Stimulated activated CD8-positive, alpha-beta memory T cell treated with anti-CD3 and anti-CD28 coated beads, Interleukin-4, amount 100 ng/mL, for 4 hours (primary cell): ENCODE measurements around the gene EEFSEC.

Experiments used
- DNase-seq, 2 donors: peaks; one replicate each; pipeline ENCODE4 v3.0.0-alpha.2; 2020; ENCODE audit warnings: low read depth in 2 of 2, low spot score in 1 of 2

The EEFSEC gene

GRCh38 chr3:128153156-128154041 lies at the start of gene EEFSEC:
Gene EEFSEC, plus strand, starts transcription at chr3:128153481. Its CDS starts 27 bp downstream, at chr3:128153508.
- peak; percentile 69 for DNase-seq

DNA sequence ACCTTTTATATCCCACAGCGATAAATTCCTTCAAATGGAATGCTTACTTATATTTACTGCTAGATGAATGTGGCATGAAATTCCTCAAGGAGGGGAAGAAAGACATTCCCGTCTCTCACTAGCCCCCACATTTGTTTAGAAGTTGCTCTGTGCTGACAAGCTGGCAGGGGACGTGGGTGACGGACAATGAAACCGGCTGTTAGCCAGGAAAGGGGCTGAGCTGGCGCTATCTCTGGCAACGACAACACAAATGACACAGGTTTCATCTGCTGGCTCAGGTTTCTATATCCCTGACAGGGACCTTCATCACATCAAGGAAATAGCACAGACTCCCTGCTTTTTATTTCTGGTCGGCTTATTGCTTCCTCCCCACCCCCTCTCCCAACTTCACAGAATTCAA lies 45.4 kb upstream of the EEFSEC start:
- DNase-seq, result no peak

- DNase-seq, result no peak
Measured at GRCh38 chr3:128111147-128111546, 42.1 kb upstream of the EEFSEC start.

DNA sequence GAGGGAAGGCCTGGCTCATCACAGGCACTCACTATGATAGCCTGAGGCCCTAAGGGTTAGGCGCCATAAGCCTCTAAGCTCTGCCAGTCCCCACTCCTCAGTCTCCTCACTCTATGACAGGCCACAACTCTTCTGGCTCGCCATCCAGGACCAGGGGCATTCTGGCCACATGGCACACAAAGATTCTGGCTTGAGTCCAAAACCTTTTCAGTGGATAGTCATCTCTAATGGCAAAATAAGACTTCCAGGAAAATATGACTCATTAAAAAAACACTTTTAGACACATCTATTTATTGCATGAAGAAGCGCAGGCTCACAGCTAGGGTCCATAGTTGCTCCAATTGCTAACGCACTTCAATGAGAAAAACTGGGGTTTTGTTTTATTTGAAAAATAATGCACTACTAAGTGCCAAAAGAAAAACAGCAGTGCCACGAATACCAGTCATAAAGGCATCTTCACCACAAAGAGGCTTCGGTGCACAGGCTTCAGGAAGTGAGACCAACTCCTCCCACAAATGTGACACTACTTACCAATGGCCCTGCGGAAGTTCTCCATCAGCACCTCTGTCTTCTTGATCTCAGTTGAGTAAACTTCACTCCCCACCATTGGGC lies 40.8 kb upstream of the EEFSEC start:
- no peak for DNase-seq

GRCh38 chr3:128113817-128114794 lies 39.2 kb upstream of the EEFSEC start:
- no peak for DNase-seq

DNA sequence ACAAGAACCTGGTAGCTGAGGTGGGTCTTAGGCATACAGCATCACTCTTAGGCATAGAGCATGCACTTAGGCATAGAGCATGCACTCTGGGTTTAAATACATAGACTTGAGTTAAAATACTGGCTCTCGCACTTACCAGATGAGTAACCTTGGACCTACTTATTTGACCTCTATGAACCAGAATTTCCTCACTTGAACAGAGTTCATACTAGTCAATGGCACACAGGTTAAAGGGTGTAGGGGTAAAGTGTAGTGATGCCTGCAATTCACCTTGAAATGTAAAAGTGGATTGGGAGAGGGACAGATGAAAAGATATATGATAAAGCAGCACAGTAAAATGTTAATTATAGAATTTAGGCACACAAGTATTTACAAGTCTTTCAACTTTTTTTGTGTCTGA lies 31.3 kb upstream of the EEFSEC start:
- DNase-seq, result no peak

- DNase-seq, result no peak
Measured at GRCh38 chr3:128123156-128123537, 30.1 kb upstream of the EEFSEC start.

DNA sequence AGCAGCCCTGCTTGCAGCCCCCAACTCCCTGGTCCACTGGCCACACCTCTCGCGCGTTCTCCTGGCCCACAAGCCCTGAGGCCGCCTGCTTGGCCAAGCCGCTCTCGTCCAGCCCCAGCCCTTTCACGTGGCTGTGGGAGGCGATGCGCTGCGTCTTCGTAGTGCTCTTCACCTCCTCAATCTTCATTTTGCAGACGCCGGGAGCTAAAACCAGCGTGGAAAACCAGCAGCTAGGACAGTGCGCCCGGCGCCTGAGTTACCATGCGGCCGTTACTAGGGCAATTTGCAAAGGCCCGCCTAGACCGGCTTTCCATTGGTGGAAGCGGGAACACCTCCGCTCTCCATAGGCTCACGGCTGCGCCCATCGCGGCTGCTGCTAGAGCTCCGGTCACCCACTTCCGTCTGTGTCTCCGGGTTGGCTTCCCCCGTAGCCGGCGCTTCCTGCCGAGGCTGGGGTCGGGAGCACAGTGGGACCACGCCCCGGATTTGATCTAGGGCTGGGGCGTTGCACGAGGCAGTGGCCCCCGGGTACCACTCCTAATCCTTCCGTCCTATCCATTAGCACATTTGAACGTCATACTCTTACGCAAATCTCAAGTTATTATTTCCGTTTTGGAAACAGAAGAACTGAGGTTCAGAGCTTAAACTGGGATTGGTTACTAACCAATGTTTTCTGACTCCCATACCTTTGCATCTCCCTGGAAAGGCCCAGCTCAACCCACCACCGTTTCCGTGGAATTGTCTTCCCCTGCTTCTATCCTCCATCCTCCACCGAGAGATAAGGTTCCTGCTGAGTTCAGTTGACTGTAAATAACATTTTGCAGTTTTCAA lies 29.5 kb upstream of the EEFSEC start, which contains the start of gene RUVBL1:
RUVBL1 (minus strand) TSS at position 275 of the 831 bp plus-strand sequence; CDS start at position 187, 88 bp downstream.
- peak; percentile 85 to 93 for DNase-seq

- no peak for DNase-seq
Measured at GRCh38 chr3:128127236-128127635, 26.0 kb upstream of the EEFSEC start.

- no peak for DNase-seq
Measured at GRCh38 chr3:128128251-128128650, 25.0 kb upstream of the EEFSEC start.

- no peak for DNase-seq
Measured at GRCh38 chr3:128131897-128132646, 21.2 kb upstream of the EEFSEC start.

- DNase-seq, result peak in 1 of 2 donors; percentile 21
Measured at GRCh38 chr3:128133273-128133883, 19.9 kb upstream of the EEFSEC start.

DNA sequence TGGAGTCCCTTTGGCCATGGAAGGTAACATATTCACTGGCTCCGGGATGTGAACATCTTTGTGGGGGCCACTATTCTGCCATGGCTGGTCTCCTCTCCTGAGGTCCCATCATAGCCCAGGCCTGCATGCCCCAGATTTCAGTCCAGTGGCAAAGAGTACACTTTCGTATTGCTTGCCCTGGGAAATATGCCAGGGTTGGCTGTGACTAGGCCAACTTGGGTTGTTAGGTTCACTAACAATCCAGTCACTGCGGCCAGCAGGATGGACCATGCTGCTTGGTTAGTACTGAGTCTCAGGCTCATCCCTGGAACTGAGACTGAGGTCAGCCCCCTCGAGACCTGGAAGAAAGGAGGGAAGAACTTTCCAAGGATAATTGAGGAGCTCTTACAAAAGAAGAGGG lies 9.8 kb upstream of the EEFSEC start:
- no peak for DNase-seq

DNA sequence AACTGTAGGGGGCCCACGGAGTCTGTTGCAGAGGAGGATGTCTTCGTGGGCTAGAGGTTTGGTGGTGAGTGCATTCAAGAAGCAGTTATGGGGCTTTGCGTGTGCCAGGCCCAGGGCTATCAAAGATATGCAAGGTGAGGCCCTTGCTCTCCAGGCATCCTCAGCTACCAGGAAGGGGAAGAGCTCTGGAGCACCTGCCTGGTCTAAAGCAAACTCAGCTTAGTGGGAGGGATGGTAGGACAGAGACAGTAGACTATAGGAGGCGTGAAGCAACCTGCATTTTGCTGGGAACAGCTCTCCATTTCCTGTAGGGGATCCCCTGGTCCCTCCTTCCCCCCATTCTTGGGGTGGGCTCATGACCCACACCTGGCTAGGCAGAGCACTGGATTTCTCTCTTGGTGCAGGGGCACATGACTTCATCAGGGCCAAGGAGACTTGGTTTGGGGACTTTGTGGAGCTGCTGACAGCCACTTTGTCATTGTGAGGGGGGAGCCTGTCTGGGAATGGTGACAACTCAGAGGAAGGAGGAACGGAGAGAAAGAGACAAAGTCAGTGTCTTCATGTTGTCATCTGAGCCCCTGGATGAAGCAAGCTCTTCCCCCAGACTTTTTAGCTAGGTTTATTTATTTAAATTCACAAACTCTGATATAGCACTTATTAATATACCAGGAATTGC lies 8.6 kb upstream of the EEFSEC start:
- DNase-seq, result no peak

- DNase-seq, result no peak
Measured at GRCh38 chr3:128145279-128145678, 8.0 kb upstream of the EEFSEC start.

GRCh38 chr3:128146201-128146600 lies 7.1 kb upstream of the EEFSEC start:
- DNase-seq, result no peak

DNA sequence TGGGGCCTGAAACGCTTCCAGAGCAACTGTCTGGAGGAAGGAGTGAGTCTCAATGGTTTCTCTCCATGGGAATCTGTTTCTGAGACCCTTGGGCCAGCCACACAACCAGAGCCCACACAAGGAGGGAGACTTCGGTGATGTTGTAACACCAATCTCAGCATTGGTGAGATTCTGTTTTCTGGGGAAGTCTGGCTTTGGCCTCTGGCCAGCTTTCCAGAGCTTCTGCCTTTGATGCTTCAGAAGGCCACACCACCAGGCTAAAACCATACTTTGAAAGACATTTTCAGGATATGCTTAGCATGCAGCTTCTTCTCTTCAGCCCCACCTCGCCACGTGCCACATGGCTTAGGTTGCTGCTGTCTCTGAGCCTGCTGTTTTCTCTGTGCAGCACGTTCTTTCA lies 3.6 kb upstream of the EEFSEC start:
- DNase-seq, result no peak

DNA sequence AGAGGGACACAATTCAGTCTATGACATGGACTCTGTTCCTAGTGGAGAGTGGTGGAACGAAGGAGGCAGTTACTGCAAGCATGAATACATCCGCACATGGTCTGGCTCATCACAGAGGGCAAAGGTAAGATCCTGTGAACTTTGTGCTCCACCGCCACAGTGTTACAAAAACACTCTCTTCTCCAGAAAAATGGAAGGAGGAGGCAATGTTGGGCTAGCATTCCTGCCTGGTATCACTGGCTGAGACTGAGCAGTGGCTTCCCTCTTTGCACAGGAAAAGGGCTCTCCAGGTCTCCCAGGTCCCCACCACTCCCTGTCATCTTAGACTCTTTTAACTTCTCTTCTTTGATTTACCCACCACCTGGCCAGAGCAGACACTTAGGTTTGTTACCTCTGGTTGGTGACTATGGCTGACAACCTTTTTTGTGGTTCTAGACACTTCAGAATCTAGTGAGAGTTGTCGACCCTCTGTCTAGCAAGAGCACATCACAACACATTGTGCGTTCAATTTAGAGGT lies 1.5 kb upstream of the EEFSEC start:
- DNase-seq, result no peak
